Measurements from ENCODE around the gene BCL6B.

The BCL6B gene

DNA sequence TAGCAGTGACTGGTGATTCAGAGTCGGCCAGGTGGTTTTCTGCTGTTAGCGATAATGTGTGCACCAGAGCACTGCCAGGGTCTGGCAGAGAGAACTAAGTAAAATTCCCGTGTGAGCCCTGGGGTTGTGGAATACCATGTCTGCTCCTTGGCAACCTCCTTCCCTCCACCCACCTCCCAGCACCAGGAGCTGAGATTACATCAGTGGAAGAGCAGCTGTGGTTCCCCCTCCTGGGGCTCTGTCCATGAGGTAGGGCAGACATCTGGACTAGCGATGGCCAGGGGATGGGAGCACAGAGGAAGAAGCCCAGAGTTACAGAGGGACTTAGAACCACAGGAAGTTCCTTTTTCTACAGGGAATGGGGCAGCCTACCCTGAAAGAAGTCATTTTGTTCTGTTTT lies 41.4 kb downstream of the BCL6B start:
- DNase-seq: no peak

DNA sequence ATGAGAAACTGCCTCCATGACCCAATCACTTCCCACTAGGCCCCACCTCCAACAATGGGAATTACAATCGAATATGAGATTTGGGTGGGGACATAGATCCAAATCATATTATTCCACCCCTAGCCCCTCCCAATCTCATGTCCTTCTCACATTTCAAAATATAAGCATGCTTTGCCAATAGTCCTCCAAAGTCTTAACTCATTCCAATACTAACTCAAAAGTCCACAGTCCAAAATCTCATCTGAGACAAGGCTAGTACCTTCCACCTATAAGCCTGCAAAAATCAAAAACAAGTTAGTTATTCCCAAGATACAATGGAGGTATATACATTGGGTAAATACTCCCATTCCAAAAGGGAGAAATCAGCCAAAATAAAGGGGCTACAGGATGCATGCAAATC lies 44.3 kb downstream of the BCL6B start:
- no peak for DNase-seq

DNA sequence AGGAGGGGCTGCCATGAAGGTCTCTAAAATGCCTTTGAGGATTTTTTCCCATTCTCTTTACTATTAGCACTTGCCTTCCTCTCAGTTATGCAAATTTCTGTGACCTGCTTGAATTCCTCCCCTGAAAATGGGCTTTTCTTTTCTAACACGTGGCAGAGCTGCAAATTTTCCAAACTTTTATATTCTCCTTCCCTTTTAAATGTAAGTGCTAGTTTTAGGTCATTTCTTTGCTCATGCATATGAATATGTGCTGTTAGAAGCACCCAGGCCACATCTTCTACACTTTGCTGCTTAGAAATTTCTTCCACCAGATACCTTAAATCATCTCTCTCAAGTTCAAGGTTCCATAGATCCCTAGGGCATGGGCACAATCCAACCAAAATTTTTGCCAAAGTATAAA lies 45.4 kb downstream of the BCL6B start:
- DNase-seq: no peak

GRCh38 chr17:7070712-7071111 lies 47.9 kb downstream of the BCL6B start:
- no peak for DNase-seq

GRCh38 chr17:7072406-7072805 lies 49.6 kb downstream of the BCL6B start:
- no peak for DNase-seq

DNA sequence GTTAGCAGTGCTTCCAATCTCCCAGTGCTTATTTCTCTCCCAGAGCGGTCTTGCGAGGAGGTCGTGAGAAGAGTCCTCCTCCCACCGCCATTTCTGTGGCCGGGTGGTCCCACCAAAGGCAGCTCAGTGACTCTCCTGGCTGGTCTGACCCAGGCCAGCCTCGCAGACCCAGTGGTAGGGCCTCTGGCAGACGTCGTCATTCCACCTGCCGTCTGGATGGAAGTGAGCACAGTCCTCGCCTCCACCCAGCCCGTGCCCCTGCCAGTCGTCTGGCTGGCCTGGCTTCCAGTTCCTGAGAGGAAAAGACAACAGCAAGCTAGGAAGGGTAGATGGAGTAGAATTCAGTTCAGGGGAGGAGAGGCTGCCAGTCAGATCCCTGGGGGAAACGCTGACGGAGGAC lies 52.1 kb downstream of the BCL6B start:
- no peak for DNase-seq

DNA sequence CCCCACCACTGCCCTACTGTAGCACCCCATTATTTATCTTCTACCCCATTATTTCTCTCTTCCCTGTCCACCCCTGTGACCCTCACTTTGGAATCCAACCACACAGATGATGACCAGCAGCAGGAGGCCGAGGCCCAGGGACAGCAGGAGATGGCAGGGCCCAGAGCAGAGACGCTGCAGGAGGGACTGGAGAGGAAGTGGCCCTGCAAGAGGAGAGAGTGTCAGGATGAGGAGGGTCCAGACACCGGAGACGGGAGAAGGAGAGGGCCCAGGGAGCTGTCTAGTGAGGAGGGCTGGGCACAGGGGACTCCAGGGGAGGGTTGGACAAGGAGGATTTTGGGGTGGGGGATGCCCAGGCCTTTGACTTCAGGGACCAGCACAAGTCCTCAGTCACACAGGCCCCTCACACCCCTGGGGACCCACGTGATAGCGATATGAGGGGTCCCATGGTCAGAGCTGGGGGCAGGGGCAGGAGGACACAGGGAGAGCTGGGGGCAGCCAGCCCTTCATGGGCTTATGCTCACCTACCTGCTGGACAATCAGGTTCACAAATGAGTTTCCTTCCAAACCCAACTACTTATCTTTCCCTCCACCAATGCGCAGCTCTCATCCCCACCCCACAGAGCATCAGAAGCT lies 55.2 kb downstream of the BCL6B start:
- DNase-seq: no peak

- DNase-seq: no peak
Observed at GRCh38 chr17:7078711-7079110, 55.9 kb downstream of the BCL6B start.
